ENCODE data around the gene GALNT10. TPM values are rescaled to one million over a fixed set of nuclear protein-coding genes. Genes with fewer than 3 reads are reported as not detected.

Gene GALNT10
- total and polyA plus RNA-seq, 2 donors (not counting 1 experiment from before 2014, with no cell fraction given) = 18.3 to 35.8 TPM

DNA sequence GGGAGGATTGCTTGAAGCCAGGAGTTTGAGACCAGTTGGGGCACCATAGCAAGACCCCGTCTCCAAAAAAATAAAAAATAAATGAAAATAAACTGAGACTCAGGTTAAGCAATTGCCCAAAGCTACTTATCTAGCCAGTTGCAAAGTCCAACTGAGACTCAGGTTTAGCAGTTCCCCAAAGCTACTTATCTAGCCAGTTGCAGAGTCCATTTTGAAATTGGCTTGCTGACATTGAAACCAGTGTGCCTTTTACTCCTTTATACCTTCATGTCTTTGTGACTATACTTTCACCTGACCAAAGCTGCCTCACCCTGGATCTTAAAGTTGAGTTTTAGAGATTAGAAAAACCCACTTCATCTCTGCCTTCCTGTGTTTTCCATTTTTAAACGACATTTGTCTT lies 66.5 kb downstream of the GALNT10 start:
- H3K4me3 ChIP-seq (replicated peaks in 1 of 4; ENCODE audit: control extremely low read depth in 1 of 4, insufficient read depth in 1 of 4, low read depth in 3 of 4, low read length in 4 of 4) = no peak overlapping the region
- H3K9ac ChIP-seq (ENCODE audit: insufficient read depth, low read length) = no peak overlapping the region
- no peaks in the 10 kb centered on the region for H3K27me3 ChIP-seq (ENCODE audit: control insufficient read depth, insufficient read depth, low read length)
- no peak for DNase-seq (ENCODE audit: low read depth in 2 of 2)
- no peak overlapping the region for H3K4me2 ChIP-seq (ENCODE audit: extremely low read depth, insufficient read depth, low read length)
- H2AFZ ChIP-seq (ENCODE audit: low read length) = no peak overlapping the region
- no peaks in the 10 kb centered on the region for H3K4me1 ChIP-seq (ENCODE audit: control insufficient read depth, extremely low read depth, insufficient read depth, low read length)
- no peaks in the 10 kb centered on the region for H4K20me1 ChIP-seq (ENCODE audit: control insufficient read depth, extremely low read depth, insufficient read depth, low read length)
- no peaks in the 10 kb centered on the region for H3K79me2 ChIP-seq (ENCODE audit: control insufficient read depth, insufficient read depth, low read length)
- no peak overlapping the region for H3K27ac ChIP-seq (ENCODE audit: insufficient read depth, low read length)
- H3K36me3 ChIP-seq (ENCODE audit: control insufficient read depth, insufficient read depth, low read length) = no peaks in the 10 kb centered on the region
- H3K9me3 ChIP-seq (ENCODE audit: control insufficient read depth, insufficient read depth, low read depth, low read length) = no peaks in the 10 kb centered on the region
- no peak for TF ChIP-seq EZH2 (IDR thresholded peaks at IDR 0.05; ENCODE audit: low read length, missing control alignments)
- TF ChIP-seq, protein P1, sequence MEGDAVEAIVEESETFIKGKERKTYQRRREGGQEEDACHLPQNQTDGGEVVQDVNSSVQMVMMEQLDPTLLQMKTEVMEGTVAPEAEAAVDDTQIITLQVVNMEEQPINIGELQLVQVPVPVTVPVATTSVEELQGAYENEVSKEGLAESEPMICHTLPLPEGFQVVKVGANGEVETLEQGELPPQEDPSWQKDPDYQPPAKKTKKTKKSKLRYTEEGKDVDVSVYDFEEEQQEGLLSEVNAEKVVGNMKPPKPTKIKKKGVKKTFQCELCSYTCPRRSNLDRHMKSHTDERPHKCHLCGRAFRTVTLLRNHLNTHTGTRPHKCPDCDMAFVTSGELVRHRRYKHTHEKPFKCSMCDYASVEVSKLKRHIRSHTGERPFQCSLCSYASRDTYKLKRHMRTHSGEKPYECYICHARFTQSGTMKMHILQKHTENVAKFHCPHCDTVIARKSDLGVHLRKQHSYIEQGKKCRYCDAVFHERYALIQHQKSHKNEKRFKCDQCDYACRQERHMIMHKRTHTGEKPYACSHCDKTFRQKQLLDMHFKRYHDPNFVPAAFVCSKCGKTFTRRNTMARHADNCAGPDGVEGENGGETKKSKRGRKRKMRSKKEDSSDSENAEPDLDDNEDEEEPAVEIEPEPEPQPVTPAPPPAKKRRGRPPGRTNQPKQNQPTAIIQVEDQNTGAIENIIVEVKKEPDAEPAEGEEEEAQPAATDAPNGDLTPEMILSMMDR (conservative IDR thresholded peaks at IDR 0.05 in 1 of 2, IDR thresholded peaks at IDR 0.05 in 1 of 2; ENCODE audit: low read depth in 1 of 2, low read length in 2 of 2) = no peak

DNA sequence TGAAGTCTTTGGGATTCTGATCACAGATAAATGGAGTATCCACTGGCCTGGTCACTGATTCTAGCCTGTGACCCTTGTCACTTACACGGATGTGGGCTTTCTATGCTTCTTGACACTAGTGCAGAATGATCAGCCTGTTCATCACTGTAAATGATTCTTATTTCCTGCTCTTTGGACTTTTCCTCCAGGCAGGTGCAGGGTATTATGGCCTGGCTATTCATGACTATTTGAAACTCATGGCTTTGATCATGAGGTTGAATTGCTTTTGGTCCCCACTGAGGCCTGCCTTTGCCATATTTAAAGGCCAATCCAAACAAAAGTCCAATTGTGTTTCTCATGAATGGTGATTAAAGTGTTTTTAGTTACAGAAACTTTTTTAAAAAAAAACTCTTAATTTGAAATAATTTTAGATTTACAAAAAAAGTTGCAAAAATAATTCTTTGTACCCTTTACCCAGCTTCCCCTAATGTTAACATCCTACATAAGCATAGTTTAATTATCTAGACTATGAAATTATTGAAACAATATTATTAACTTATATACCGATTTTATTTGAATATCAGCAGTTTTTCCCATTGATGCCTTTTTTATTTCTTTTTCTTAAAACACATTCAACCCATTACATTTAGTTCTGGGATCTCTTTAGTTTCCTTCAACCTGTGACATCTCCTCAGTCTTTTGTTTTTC lies 68.1 kb downstream of the GALNT10 start:
- Histone ChIP-seq H3K4me3 (replicated peaks in 1 of 4; ENCODE audit: control extremely low read depth in 1 of 4, insufficient read depth in 1 of 4, low read depth in 3 of 4, low read length in 4 of 4) (no peak overlapping the region), H3K27me3 (ENCODE audit: control insufficient read depth, insufficient read depth, low read length) (no peaks in the 10 kb centered on the region), H3K79me2 (ENCODE audit: control insufficient read depth, insufficient read depth, low read length) (no peaks in the 10 kb centered on the region), H3K9me3 (ENCODE audit: control insufficient read depth, insufficient read depth, low read depth, low read length) (no peaks in the 10 kb centered on the region), H4K20me1 (ENCODE audit: control insufficient read depth, extremely low read depth, insufficient read depth, low read length) (no peaks in the 10 kb centered on the region), H3K36me3 (ENCODE audit: control insufficient read depth, insufficient read depth, low read length) (no peaks in the 10 kb centered on the region), H3K4me2 (ENCODE audit: extremely low read depth, insufficient read depth, low read length) (no peak overlapping the region), H3K9ac (ENCODE audit: insufficient read depth, low read length) (no peak overlapping the region), H3K27ac (ENCODE audit: insufficient read depth, low read length) (no peak overlapping the region), H3K4me1 (ENCODE audit: control insufficient read depth, extremely low read depth, insufficient read depth, low read length) (no peaks in the 10 kb centered on the region), H2AFZ (ENCODE audit: low read length) (no peak overlapping the region)
- TF ChIP-seq, protein P1 (conservative IDR thresholded peaks at IDR 0.05 in 1 of 2, IDR thresholded peaks at IDR 0.05 in 1 of 2; ENCODE audit: low read depth in 1 of 2, low read length in 2 of 2) = no peak
- no peak for DNase-seq (ENCODE audit: low read depth in 2 of 2)

DNA sequence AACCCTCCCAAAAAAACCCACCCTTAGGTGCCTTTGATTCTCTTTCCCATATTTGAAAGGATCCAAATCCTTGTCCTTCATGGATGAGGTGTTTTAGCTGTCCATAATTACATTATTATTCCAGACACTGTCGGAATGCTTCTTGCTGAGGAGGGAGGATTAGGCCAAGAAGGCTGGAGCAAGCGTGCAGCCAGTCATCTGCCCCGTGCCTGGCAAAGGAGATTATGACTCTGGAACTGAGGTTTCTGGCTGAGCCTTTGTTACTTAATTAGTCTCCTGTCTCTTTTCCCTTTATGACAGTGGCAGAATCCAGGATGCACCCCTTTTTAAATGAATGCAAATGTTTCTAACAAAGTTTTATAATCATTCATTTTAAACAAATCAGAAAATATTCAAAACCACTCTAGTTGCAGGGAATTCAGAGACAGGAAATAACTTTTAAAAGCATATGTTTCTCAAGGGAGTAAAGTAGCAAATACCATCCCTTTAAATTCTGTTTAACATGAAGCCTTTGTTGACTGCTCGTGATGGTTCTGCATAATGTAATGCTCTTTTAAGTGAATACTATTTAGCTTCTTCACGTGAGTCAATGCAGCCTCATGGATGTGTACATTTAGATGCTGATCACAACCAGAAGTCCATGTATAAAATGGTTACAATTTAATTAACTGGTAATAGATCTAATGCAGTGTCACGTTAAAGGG lies 69.8 kb downstream of the GALNT10 start:
- TF ChIP-seq EZH2 (IDR thresholded peaks at IDR 0.05; ENCODE audit: low read length, missing control alignments) = no peak
- TF ChIP-seq, protein P1 (conservative IDR thresholded peaks at IDR 0.05 in 1 of 2, IDR thresholded peaks at IDR 0.05 in 1 of 2; ENCODE audit: low read depth in 1 of 2, low read length in 2 of 2) = no peak
- H3K27ac ChIP-seq (ENCODE audit: insufficient read depth, low read length) = no peak overlapping the region
- H3K36me3 ChIP-seq (ENCODE audit: control insufficient read depth, insufficient read depth, low read length) = no peaks in the 10 kb centered on the region
- no peaks in the 10 kb centered on the region for H3K79me2 ChIP-seq (ENCODE audit: control insufficient read depth, insufficient read depth, low read length)
- H4K20me1 ChIP-seq (ENCODE audit: control insufficient read depth, extremely low read depth, insufficient read depth, low read length) = no peaks in the 10 kb centered on the region
- H2AFZ ChIP-seq (ENCODE audit: low read length) = no peak overlapping the region
- no peak overlapping the region for H3K4me3 ChIP-seq (replicated peaks in 1 of 4; ENCODE audit: control extremely low read depth in 1 of 4, insufficient read depth in 1 of 4, low read depth in 3 of 4, low read length in 4 of 4)
- no peak overlapping the region for H3K9ac ChIP-seq (ENCODE audit: insufficient read depth, low read length)
- no peaks in the 10 kb centered on the region for H3K9me3 ChIP-seq (ENCODE audit: control insufficient read depth, insufficient read depth, low read depth, low read length)
- no peaks in the 10 kb centered on the region for H3K27me3 ChIP-seq (ENCODE audit: control insufficient read depth, insufficient read depth, low read length)
- no peaks in the 10 kb centered on the region for H3K4me1 ChIP-seq (ENCODE audit: control insufficient read depth, extremely low read depth, insufficient read depth, low read length)
- no peak overlapping the region for H3K4me2 ChIP-seq (ENCODE audit: extremely low read depth, insufficient read depth, low read length)
- peak in 1 of 2 donors; percentile 56 for DNase-seq (ENCODE audit: low read depth in 2 of 2)

All from fibroblast of lung (primary cell).